H9 (cell line): Measurements from ENCODE around the gene STX3. TPM values are rescaled to one million over a fixed set of nuclear protein-coding genes. Genes with fewer than 3 reads are reported as not detected.

ENCODE experiments used
- DNase-seq: peaks from one replicate; pipeline ENCODE4 v3.0.0-alpha.2; 2017
- H2AFZ ChIP-seq: one replicate; pipeline ENCODE4 v1.6.1; 2013; ENCODE audit warnings: mild to moderate bottlenecking, low read length, control low read depth, moderate library complexity
- H2AK5ac ChIP-seq: 2 replicates; pipeline ENCODE4 v1.6.1; 2013; ENCODE audit warnings: low read length, control low read depth, mixed read lengths; ENCODE audit not compliant: insufficient read length
- H2BK120ac ChIP-seq: one replicate; pipeline ENCODE4 v1.6.1; 2013; ENCODE audit warnings: low read depth, mild to moderate bottlenecking, low read length, control low read depth, inconsistent platforms; ENCODE audit not compliant: poor library complexity, severe bottlenecking
- H2BK12ac ChIP-seq: 2 replicates; pipeline ENCODE4 v1.6.1; 2013; ENCODE audit warnings: low read length, control low read depth, mixed read lengths, low read depth; ENCODE audit not compliant: insufficient read length
- H2BK15ac ChIP-seq: 2 replicates; pipeline ENCODE4 v1.6.1; 2013; ENCODE audit warnings: low read depth, low read length, control low read depth
- H2BK20ac ChIP-seq: one replicate; pipeline ENCODE4 v1.6.1; 2013; ENCODE audit warnings: low read depth, mild to moderate bottlenecking, low read length, control low read depth, inconsistent platforms; ENCODE audit not compliant: poor library complexity, severe bottlenecking
- H2BK5ac ChIP-seq: 2 replicates; pipeline ENCODE4 v1.6.1; 2013; ENCODE audit warnings: low read length, control low read depth, mixed read lengths; ENCODE audit not compliant: insufficient read length
- H3K14ac ChIP-seq: 2 replicates; pipeline ENCODE4 v1.6.1; 2013; ENCODE audit warnings: low read length, control low read depth; ENCODE audit not compliant: insufficient read depth
- H3K18ac ChIP-seq: 2 replicates; pipeline ENCODE4 v1.6.1; 2013; ENCODE audit warnings: low read depth, mild to moderate bottlenecking, mixed read lengths, low read length, control low read depth; ENCODE audit not compliant: insufficient read length
- H3K23ac ChIP-seq: 2 replicates; pipeline ENCODE4 v1.6.1; 2013; ENCODE audit warnings: low read length, control low read depth, mixed read lengths, low read depth; ENCODE audit not compliant: insufficient read length
- H3K23me2 ChIP-seq: 2 replicates; pipeline ENCODE4 v1.6.1; 2013; ENCODE audit warnings: low read depth, mild to moderate bottlenecking, mixed read lengths, low read length, control low read depth; ENCODE audit not compliant: insufficient read length, poor library complexity, severe bottlenecking
- H3K27ac ChIP-seq: 2 replicates; pipeline ENCODE4 v1.5.1; 2013; ENCODE audit warnings: low read length, control low read depth, mixed read lengths, low read depth; ENCODE audit not compliant: insufficient read length
- H3K27me3 ChIP-seq: 2 replicates; pipeline ENCODE4 v1.6.1; 2013; ENCODE audit warnings: low read length, control low read depth, inconsistent platforms; ENCODE audit not compliant: insufficient read depth
- H3K4ac ChIP-seq: 2 replicates; pipeline ENCODE4 v1.6.1; 2013; ENCODE audit warnings: low read depth, mild to moderate bottlenecking, control low read depth, inconsistent platforms, low read length, moderate library complexity
- H3K4me1 ChIP-seq: 2 replicates; pipeline ENCODE4 v1.6.1; 2013; ENCODE audit warnings: low read length, control low read depth, inconsistent platforms; ENCODE audit not compliant: insufficient read depth
- H3K4me2 ChIP-seq: 2 replicates; pipeline ENCODE4 v1.6.1; 2013; ENCODE audit warnings: low read length, control low read depth, mixed read lengths; ENCODE audit not compliant: insufficient read length, insufficient read depth
- H3K56ac ChIP-seq: 2 replicates; pipeline ENCODE4 v1.6.1; 2013; ENCODE audit warnings: low read depth, mild to moderate bottlenecking, mixed read lengths, low read length, control low read depth; ENCODE audit not compliant: insufficient read length
- H3K79me1 ChIP-seq: 2 replicates; pipeline ENCODE4 v1.6.1; 2013; ENCODE audit warnings: low read depth, mild to moderate bottlenecking, moderate library complexity, low read length, control low read depth, inconsistent platforms; ENCODE audit not compliant: insufficient read depth, poor library complexity, severe bottlenecking
- H3K79me2 ChIP-seq: 2 replicates; pipeline ENCODE4 v1.6.1; 2013; ENCODE audit warnings: low read length, control low read depth, inconsistent platforms; ENCODE audit not compliant: insufficient read depth
- H3K9ac ChIP-seq: 2 replicates; pipeline ENCODE4 v1.6.1; 2013; ENCODE audit warnings: low read length, control low read depth, mixed read lengths; ENCODE audit not compliant: insufficient read length; ENCODE audit errors: extremely low read depth
- H3K9me3 ChIP-seq: one replicate; pipeline ENCODE4 v1.6.1; 2013; ENCODE audit warnings: low read depth, low read length, inconsistent platforms; ENCODE audit not compliant: control insufficient read depth
- H3T11ph ChIP-seq: one replicate; pipeline ENCODE4 v1.6.1; 2013; ENCODE audit warnings: mild to moderate bottlenecking, low read length, control low read depth, inconsistent platforms
- H4K20me1 ChIP-seq: one replicate; pipeline ENCODE4 v1.6.1; 2013; ENCODE audit not compliant: control insufficient read depth, insufficient read length, insufficient read depth
- H4K5ac ChIP-seq: 2 replicates; pipeline ENCODE4 v1.6.1; 2013; ENCODE audit warnings: low read depth, mild to moderate bottlenecking, mixed read lengths, low read length, control low read depth; ENCODE audit not compliant: insufficient read length
- H4K8ac ChIP-seq: replicated peaks from 2 replicates; pipeline ENCODE4 v1.6.1; 2013; ENCODE audit warnings: low read length, control low read depth, mixed read lengths, low read depth; ENCODE audit not compliant: insufficient read length
- H4K91ac ChIP-seq: 2 replicates; pipeline ENCODE4 v1.6.1; 2013; ENCODE audit warnings: low read depth, mild to moderate bottlenecking, moderate library complexity, mixed read lengths, low read length, control low read depth; ENCODE audit not compliant: insufficient read length
- H3K27ac Mint-ChIP-seq, 3 experiments: 2 replicates in 2 of 3; 3 replicates in 1 of 3; pipeline ENCODE4 v1.8.0; 2020 to 2021; ENCODE audit warnings: mixed read lengths in 3 of 3, mild to moderate bottlenecking in 1 of 3, moderate library complexity in 1 of 3
- H3K27me3 Mint-ChIP-seq: 2 replicates; pipeline ENCODE4 v1.8.0; 2021; ENCODE audit warnings: low read depth, mild to moderate bottlenecking, moderate library complexity, mixed read lengths
- H3K36me3 Mint-ChIP-seq, 3 experiments: 2 replicates in 2 of 3; 3 replicates in 1 of 3; pipeline ENCODE4 v1.8.0; 2020 to 2021; ENCODE audit warnings: low read depth in 3 of 3, mixed read lengths in 3 of 3; ENCODE audit not compliant: insufficient read depth in 1 of 3
- H3K4me1 Mint-ChIP-seq, 2 experiments: 2 replicates each; pipeline ENCODE4 v1.8.0; 2020; ENCODE audit warnings: mixed read lengths in 2 of 2
- H3K4me3 Mint-ChIP-seq, 2 experiments: 2 replicates in 1 of 2; 3 replicates in 1 of 2; pipeline ENCODE4 v1.8.0; 2020 to 2021; ENCODE audit warnings: mild to moderate bottlenecking in 2 of 2, mixed read lengths in 2 of 2, moderate library complexity in 1 of 2
- H3K9me3 Mint-ChIP-seq, 2 experiments: 2 replicates in 1 of 2; 3 replicates in 1 of 2; pipeline ENCODE4 v1.8.0; 2020; ENCODE audit warnings: mild to moderate bottlenecking in 2 of 2, mixed read lengths in 2 of 2, moderate library complexity in 1 of 2
- WGBS: extraction: QIAGEN DNeasy Blood & Tissue Kit; methylation state at CpG from one replicate; pipeline ENCODE4 v1.1.7; 2013; ENCODE audit warnings: missing lambda C conversion rate, low lambda C conversion rate, mixed read lengths; ENCODE audit not compliant: insufficient read length; ENCODE audit errors: extremely low coverage; 5-methylcytosine and 5-hydroxymethylcytosine counted together
- total RNA-seq: library from RNA; stranded (reverse); gene quantifications from 2 replicates; pipeline ENCODE4 v1.2.1, GENCODE V29; 2021
- TF ChIP-seq, protein P1 (sequence below): fragments of 200-600 bp; sonication (generic); conservative IDR thresholded peaks from 3 replicates; pipeline ENCODE4 v1.8.0; 2021; ENCODE audit warnings: antibody characterized with exemption, mild to moderate bottlenecking

Gene STX3
- total RNA-seq, 1 experiment from 2014 or later, result 41.0 TPM

GRCh38 chr11:59779487-59779886, 24.3 kb downstream of the STX3 start:
- H3K23me2 ChIP-seq, result no peaks in the 10 kb centered on the region
- H3K79me1 ChIP-seq, result no peaks in the 10 kb centered on the region
- H3K18ac ChIP-seq, result no peak overlapping the region
- H3K27ac ChIP-seq, result no peak overlapping the region
- no peak overlapping the region for H3K14ac ChIP-seq
- no peaks in the 10 kb centered on the region for H3K79me2 ChIP-seq
- H3K56ac ChIP-seq, result no peak overlapping the region
- H4K20me1 ChIP-seq, result no peaks in the 10 kb centered on the region
- H2AFZ ChIP-seq, result no peak overlapping the region
- no peaks in the 10 kb centered on the region for H3K9me3 ChIP-seq
- Mint-ChIP-seq H3K36me3 (peaks cover 34 to 43% (median 40%) of the 10 kb centered on the region in 3 experiments), H3K4me3 (no peak overlapping the region), H3K27me3 (no peaks in the 10 kb centered on the region), H3K27ac (peak overlapping the region in 2 of 3 experiments; percentile 24 to 36; a peak in 1 of 7 replicates), H3K9me3 (peaks cover 5 to 7% of the 10 kb centered on the region in 2 experiments; a peak in 4 of 5 replicates), H3K4me1 (peaks cover 0 to 6% of the 10 kb centered on the region in 2 experiments; a peak in 2 of 4 replicates)
- TF ChIP-seq, protein P1, sequence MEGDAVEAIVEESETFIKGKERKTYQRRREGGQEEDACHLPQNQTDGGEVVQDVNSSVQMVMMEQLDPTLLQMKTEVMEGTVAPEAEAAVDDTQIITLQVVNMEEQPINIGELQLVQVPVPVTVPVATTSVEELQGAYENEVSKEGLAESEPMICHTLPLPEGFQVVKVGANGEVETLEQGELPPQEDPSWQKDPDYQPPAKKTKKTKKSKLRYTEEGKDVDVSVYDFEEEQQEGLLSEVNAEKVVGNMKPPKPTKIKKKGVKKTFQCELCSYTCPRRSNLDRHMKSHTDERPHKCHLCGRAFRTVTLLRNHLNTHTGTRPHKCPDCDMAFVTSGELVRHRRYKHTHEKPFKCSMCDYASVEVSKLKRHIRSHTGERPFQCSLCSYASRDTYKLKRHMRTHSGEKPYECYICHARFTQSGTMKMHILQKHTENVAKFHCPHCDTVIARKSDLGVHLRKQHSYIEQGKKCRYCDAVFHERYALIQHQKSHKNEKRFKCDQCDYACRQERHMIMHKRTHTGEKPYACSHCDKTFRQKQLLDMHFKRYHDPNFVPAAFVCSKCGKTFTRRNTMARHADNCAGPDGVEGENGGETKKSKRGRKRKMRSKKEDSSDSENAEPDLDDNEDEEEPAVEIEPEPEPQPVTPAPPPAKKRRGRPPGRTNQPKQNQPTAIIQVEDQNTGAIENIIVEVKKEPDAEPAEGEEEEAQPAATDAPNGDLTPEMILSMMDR, result no peak
- H2BK12ac ChIP-seq, result no peak overlapping the region
- no peak overlapping the region for H3K4ac ChIP-seq
- H3K23ac ChIP-seq, result no peak overlapping the region
- H2BK5ac ChIP-seq, result no peak overlapping the region
- no peak for DNase-seq
- H2BK20ac ChIP-seq, result no peak overlapping the region
- H3K9ac ChIP-seq, result no peak overlapping the region
- H4K8ac ChIP-seq, result no peak overlapping the region
- no peak overlapping the region for H3K4me2 ChIP-seq
- no peak overlapping the region for H2BK120ac ChIP-seq
- no peak overlapping the region for H2BK15ac ChIP-seq
- H3K4me1 ChIP-seq, result no peaks in the 10 kb centered on the region
- no peak overlapping the region for H3T11ph ChIP-seq
- WGBS, result no CpG with 5 or more reads among the region's 1 CpG
- H2AK5ac ChIP-seq, result no peak overlapping the region
- H4K5ac ChIP-seq, result no peak overlapping the region
- H4K91ac ChIP-seq, result no peak overlapping the region
- no peaks in the 10 kb centered on the region for H3K27me3 ChIP-seq
